ENCODE results near the gene EVC. TPM values are rescaled to one million over a fixed set of nuclear protein-coding genes. Genes with fewer than 3 reads are reported as not detected.

EVC gene
- total RNA-seq, 4 donors from 2014 or later, result 12.2 to 24.1 (median 22.3) TPM

- 83 to 90% methylated on average over 2 of the region's 2 CpGs for WGBS, 2 donors
- TF ChIP-seq, protein P1, sequence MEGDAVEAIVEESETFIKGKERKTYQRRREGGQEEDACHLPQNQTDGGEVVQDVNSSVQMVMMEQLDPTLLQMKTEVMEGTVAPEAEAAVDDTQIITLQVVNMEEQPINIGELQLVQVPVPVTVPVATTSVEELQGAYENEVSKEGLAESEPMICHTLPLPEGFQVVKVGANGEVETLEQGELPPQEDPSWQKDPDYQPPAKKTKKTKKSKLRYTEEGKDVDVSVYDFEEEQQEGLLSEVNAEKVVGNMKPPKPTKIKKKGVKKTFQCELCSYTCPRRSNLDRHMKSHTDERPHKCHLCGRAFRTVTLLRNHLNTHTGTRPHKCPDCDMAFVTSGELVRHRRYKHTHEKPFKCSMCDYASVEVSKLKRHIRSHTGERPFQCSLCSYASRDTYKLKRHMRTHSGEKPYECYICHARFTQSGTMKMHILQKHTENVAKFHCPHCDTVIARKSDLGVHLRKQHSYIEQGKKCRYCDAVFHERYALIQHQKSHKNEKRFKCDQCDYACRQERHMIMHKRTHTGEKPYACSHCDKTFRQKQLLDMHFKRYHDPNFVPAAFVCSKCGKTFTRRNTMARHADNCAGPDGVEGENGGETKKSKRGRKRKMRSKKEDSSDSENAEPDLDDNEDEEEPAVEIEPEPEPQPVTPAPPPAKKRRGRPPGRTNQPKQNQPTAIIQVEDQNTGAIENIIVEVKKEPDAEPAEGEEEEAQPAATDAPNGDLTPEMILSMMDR (IDR thresholded peaks at IDR 0.05), result no peak
- TF ChIP-seq POLR2A (IDR thresholded peaks at IDR 0.05), result no peak
- intact Hi-C loops (cut with DNase I; ENCODE audit: low total_unique reads), result no loop called here
Observed at GRCh38 chr4:5857199-5857598, 146.2 kb downstream of the EVC start.

GRCh38 chr4:5858020-5858769, 147.2 kb downstream of the EVC start:
- 86 to 90% methylated on average over 16 of the region's 16 CpGs for WGBS, 2 donors
- intact Hi-C loops (cut with DNase I; ENCODE audit: low total_unique reads), result no loop called here
- no peak for DNase-seq (ENCODE audit: low spot score in 2 of 2)
- H3K4me3 ChIP-seq (ENCODE audit: low read depth, poor library complexity, severe bottlenecking), result no peak overlapping the region
- TF ChIP-seq, protein P1 (IDR thresholded peaks at IDR 0.05), result no peak
- no peak for TF ChIP-seq POLR2A (IDR thresholded peaks at IDR 0.05)

More at GRCh38 chr4:5857199-5857598, 146.2 kb downstream of the EVC start:
- DNase-seq (ENCODE audit: low spot score in 2 of 2), result no peak
- no peak overlapping the region for H3K4me3 ChIP-seq (ENCODE audit: low read depth, poor library complexity, severe bottlenecking)

DNA sequence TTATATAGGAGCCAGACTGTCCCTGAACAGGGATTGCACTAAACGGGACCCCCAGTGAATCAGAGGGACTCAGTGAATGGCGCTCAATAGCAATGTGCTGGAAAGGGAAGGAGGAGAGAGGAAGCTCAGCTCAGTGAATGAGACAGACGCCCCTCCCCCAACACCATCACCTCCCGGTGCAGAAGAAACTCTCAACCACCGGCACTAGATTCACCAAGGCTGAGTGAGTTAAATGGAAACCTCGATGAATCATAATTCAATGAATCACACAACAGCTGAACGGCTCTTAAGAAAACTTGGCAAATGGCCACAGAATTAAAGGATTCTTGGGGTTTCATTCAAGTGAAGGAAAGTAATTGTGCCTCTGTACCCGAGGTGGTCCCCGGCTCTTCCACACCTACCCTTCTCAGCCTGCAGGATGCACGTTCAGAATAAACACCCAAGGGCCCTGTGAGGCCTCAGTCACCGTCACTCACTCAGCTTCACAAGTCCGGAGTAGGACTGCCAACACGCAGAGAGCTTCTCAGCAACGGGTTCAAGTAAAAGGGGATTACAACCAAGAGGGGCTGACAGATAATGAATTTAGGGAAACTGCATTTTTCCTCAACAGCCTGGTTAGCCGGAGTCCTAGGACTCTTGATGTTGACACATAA, 152.6 kb downstream of the EVC start:
- no peak for DNase-seq (ENCODE audit: low spot score in 2 of 2)
- intact Hi-C loops (cut with DNase I; ENCODE audit: low total_unique reads), result no loop called here
- TF ChIP-seq, protein P1 (IDR thresholded peaks at IDR 0.05), result no peak
- TF ChIP-seq POLR2A (IDR thresholded peaks at IDR 0.05), result no peak
- 49 to 57% methylated on average over 15 of the region's 15 CpGs for WGBS, 2 donors
- H3K4me3 ChIP-seq (ENCODE audit: low read depth, poor library complexity, severe bottlenecking), result no peak overlapping the region

Other genes starting within 250 kb of the EVC start
- gene EVC2, start 2.6 kb upstream of the EVC start, total RNA-seq, result 10 to 100 TPM in 2 of 4 donors, 1 to 10 TPM in 2; 8.0 to 15.1 (median 11.5) TPM
- 1 to 10 TPM in 1 of 4 donors, under 1 TPM in 2, not detected in 1; 0.17 to 1.2 (median 0.17) TPM for gene CRMP1, start 181.9 kb downstream of the EVC start, total RNA-seq

All from lower leg skin (tissue), 4 donors.